A549 (cell line): ENCODE measurements around the gene RNF220.

ENCODE experiments used
- CTCF ChIP-seq: fragments of >200 bp; sonication (Bioruptor Twin); formaldehyde crosslinking; IDR thresholded peaks from 3 replicates; pipeline ENCODE4 v1.5.1; 2016
- ESRRA ChIP-seq: fragments of 150-350 bp; IDR thresholded peaks from 2 replicates; pipeline ENCODE4 v1.6.1; 2014; ENCODE audit warnings: mild to moderate bottlenecking, low read length, borderline replicate concordance
- KDM1A ChIP-seq: fragments of 200-600 bp; sonication (generic); IDR thresholded peaks from 2 replicates; pipeline ENCODE4 v1.6.1; 2016; ENCODE audit warnings: low read depth, mild to moderate bottlenecking
- PBX3 ChIP-seq: IDR thresholded peaks from 2 replicates; pipeline ENCODE4 v1.6.1; 2012
- PHF8 ChIP-seq: fragments of 200-600 bp; sonication (generic); IDR thresholded peaks from 2 replicates; pipeline ENCODE4 v1.6.1; 2016; ENCODE audit warnings: low read depth, mild to moderate bottlenecking, antibody characterized with exemption, moderate library complexity, borderline replicate concordance
- SMC3 ChIP-seq: fragments of >200 bp; sonication (Bioruptor Twin); formaldehyde crosslinking; IDR thresholded peaks from 3 replicates; pipeline ENCODE4 v1.6.1; 2018; ENCODE audit warnings: inconsistent platforms
- SREBF2 ChIP-seq: fragments of 450-650 bp; IDR thresholded peaks from 2 replicates; pipeline ENCODE4 v1.6.1; 2014; ENCODE audit warnings: mild to moderate bottlenecking, moderate library complexity

GRCh38 chr1:44585315-44585920, 180.4 kb downstream of the RNF220 start:
- TF ChIP-seq CTCF: no peak
- no peak for TF ChIP-seq SMC3
- no peak for TF ChIP-seq KDM1A
- no peak for TF ChIP-seq SREBF2
- no peak for TF ChIP-seq PBX3
- TF ChIP-seq ESRRA: no peak
- TF ChIP-seq PHF8: no peak
